ENCODE measurements around the gene CTU2. TPM values are rescaled to one million over a fixed set of nuclear protein-coding genes. Genes with fewer than 3 reads are reported as not detected.

Gene CTU2
- total and polyA plus RNA-seq, 9 of the 15 experiments (the other 6 are each of a cell fraction or from before 2014, with no cell fraction given), result 1.3 to 105 (median 23.2) TPM

DNA sequence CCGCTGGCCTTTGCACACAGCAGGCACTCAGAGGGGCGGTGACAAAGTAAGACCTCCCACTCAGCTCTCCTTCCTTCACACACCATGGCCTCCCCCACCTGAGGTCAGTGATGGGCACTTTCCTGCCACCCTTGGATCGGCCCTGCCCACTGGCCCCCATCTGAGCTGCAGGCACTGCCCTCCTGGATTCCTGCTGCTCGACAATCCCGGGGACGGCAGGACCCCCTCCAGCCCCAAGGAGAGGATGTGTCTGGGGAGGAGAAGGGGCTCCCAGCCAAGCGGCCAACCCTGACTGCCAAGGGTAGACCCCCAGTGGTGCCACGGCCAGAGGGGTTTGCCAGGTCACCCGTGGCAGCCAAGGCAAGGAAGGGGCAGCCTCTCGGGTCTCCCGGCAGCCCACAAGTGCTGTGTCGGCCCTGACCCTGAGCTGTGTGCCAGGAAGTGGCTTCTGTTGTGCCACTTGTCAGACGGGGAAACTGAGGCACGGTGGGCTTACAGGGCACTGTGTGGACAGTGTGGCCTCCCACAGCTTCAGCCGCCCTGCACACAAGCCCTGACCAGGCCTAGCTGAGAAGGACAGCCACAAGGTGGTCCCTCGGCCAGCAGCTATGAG is 56.1 kb downstream of the CTU2 start:
- Histone ChIP-seq H4K20me1 (replicated peaks; ENCODE audit: control insufficient read depth, insufficient read depth, low read length) (peaks cover 84% of the 10 kb centered on the region), H3K27ac (ENCODE audit: extremely low read depth, low read depth, low read length) (no peak overlapping the region), H3K4me3 (no peak overlapping the region), H3K79me2 (ENCODE audit: control insufficient read depth, insufficient read depth, low read length) (peaks cover 100% of the 10 kb centered on the region), H2AFZ (ENCODE audit: low read depth, low read length) (no peak overlapping the region), H3K4me2 (ENCODE audit: insufficient read depth, low read length) (no peak overlapping the region), H3K9me1 (ENCODE audit: control insufficient read depth, insufficient read depth, low read length) (peaks cover 39% of the 10 kb centered on the region), H3K27me3 (ENCODE audit: control insufficient read depth in 2 of 2, insufficient read depth in 2 of 2, low read length in 2 of 2) (no peaks in the 10 kb centered on the region), H3K4me1 (replicated peaks in 1 of 2; ENCODE audit: control insufficient read depth in 2 of 2, insufficient read depth in 2 of 2, low read length in 2 of 2) (peaks cover 26 to 96% of the 10 kb centered on the region in 2 experiments), H3K9ac (ENCODE audit: insufficient read depth in 1 of 2, low read depth in 2 of 2, low read length in 2 of 2) (peak overlapping the region in 1 of 2 experiments; percentile 65; a peak in 2 of 4 replicates), H3K36me3 (ENCODE audit: control insufficient read depth, insufficient read depth, low read length) (peaks cover 95% of the 10 kb centered on the region), H3K9me3 (replicated peaks; ENCODE audit: control insufficient read depth, insufficient read depth, low read depth, low read length) (no peaks in the 10 kb centered on the region)
- DNase-seq (ENCODE audit: extremely low read depth in 1 of 4, low spot score in 3 of 4) (no peak), ATAC-seq (no peak), FAIRE-seq (no peak)
- POLR2A ChIA-PET, result interaction anchor here (0.5 to 5.6 kb wide), 10 partner anchors 8 to 98 kb away, joined by 3 to 26 read pairs (median 4); no protein-coding TSS in a partner anchor
- intact Hi-C loops (cut with micrococcal nuclease), result no loop called here
- 84% methylated on average over 12 of the region's 16 CpGs for WGBS (ENCODE audit: insufficient coverage, low coverage, missing lambda C conversion rate)
- in situ Hi-C loops (cut with MboI), result no loop called here
- no TSS peak for BruUV-seq (replicated peaks)
- peak; percentile 55; the same call in 1 of the 2 replicates for TF ChIP-seq BCOR (IDR thresholded peaks at IDR 0.05)
- TF ChIP-seq, protein P1, sequence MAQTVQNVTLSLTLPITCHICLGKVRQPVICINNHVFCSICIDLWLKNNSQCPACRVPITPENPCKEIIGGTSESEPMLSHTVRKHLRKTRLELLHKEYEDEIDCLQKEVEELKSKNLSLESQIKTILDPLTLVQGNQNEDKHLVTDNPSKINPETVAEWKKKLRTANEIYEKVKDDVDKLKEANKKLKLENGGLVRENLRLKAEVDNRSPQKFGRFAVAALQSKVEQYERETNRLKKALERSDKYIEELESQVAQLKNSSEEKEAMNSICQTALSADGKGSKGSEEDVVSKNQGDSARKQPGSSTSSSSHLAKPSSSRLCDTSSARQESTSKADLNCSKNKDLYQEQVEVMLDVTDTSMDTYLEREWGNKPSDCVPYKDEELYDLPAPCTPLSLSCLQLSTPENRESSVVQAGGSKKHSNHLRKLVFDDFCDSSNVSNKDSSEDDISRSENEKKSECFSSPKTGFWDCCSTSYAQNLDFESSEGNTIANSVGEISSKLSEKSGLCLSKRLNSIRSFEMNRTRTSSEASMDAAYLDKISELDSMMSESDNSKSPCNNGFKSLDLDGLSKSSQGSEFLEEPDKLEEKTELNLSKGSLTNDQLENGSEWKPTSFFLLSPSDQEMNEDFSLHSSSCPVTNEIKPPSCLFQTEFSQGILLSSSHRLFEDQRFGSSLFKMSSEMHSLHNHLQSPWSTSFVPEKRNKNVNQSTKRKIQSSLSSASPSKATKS (CRISPR knock-in tag; IDR thresholded peaks at IDR 0.05), result no peak
- TF ChIP-seq ZNF79 (CRISPR knock-in tag; IDR thresholded peaks at IDR 0.05; ENCODE audit: low read depth), result no peak
- TF ChIP-seq, protein P2, sequence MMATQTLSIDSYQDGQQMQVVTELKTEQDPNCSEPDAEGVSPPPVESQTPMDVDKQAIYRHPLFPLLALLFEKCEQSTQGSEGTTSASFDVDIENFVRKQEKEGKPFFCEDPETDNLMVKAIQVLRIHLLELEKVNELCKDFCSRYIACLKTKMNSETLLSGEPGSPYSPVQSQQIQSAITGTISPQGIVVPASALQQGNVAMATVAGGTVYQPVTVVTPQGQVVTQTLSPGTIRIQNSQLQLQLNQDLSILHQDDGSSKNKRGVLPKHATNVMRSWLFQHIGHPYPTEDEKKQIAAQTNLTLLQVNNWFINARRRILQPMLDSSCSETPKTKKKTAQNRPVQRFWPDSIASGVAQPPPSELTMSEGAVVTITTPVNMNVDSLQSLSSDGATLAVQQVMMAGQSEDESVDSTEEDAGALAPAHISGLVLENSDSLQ (IDR thresholded peaks at IDR 0.05), result no peak
- 0 out of 2 replicates have a peak, but pooled peaks have one; percentile 20 for TF ChIP-seq SUPT5H (IDR thresholded peaks at IDR 0.05)
- TF ChIP-seq CAMTA2 (CRISPR knock-in tag; conservative IDR thresholded peaks at IDR 0.05), result no peak
- peak; percentile 60; the same call in 1 of the 2 replicates for TF ChIP-seq POLR2G (IDR thresholded peaks at IDR 0.05; ENCODE audit: low read depth, low read length)
- TF ChIP-seq, protein P3, sequence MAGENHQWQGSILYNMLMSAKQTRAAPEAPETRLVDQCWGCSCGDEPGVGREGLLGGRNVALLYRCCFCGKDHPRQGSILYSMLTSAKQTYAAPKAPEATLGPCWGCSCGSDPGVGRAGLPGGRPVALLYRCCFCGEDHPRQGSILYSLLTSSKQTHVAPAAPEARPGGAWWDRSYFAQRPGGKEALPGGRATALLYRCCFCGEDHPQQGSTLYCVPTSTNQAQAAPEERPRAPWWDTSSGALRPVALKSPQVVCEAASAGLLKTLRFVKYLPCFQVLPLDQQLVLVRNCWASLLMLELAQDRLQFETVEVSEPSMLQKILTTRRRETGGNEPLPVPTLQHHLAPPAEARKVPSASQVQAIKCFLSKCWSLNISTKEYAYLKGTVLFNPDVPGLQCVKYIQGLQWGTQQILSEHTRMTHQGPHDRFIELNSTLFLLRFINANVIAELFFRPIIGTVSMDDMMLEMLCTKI (IDR thresholded peaks at IDR 0.05; ENCODE audit: partially characterized antibody), result no peak
- no peak for TF ChIP-seq ETS2 (tag; IDR thresholded peaks at IDR 0.05; ENCODE audit: borderline replicate concordance, poor library complexity, severe bottlenecking)
- no peak for TF ChIP-seq FOXM1 (IDR thresholded peaks at IDR 0.05; ENCODE audit: low read depth)
- no peak for TF ChIP-seq FOXM1 (CRISPR knock-in tag; IDR thresholded peaks at IDR 0.05; ENCODE audit: low read depth)
- TF ChIP-seq, protein P4, sequence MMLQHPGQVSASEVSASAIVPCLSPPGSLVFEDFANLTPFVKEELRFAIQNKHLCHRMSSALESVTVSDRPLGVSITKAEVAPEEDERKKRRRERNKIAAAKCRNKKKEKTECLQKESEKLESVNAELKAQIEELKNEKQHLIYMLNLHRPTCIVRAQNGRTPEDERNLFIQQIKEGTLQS (IDR thresholded peaks at IDR 0.05), result no peak
- TF ChIP-seq, protein P4 (CRISPR knock-in tag; conservative IDR thresholded peaks at IDR 0.05), result no peak
- no peak for TF ChIP-seq SMARCB1 (IDR thresholded peaks at IDR 0.05; ENCODE audit: insufficient read length, low read depth)
- TF ChIP-seq, protein P5, sequence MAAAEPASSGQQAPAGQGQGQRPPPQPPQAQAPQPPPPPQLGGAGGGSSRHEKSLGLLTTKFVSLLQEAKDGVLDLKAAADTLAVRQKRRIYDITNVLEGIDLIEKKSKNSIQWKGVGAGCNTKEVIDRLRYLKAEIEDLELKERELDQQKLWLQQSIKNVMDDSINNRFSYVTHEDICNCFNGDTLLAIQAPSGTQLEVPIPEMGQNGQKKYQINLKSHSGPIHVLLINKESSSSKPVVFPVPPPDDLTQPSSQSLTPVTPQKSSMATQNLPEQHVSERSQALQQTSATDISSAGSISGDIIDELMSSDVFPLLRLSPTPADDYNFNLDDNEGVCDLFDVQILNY (CRISPR knock-in tag; IDR thresholded peaks at IDR 0.05), result no peak
- CTCF ChIA-PET (ENCODE audit: low intra/inter-chr PET ratio), result no interaction called here
